Keratinocyte (primary cell): ENCODE results near the gene HOXA11.

ENCODE experiments used
- CTCF ChIP-seq, 3 experiments: IDR thresholded peaks in 1 of 3; conservative IDR thresholded peaks in 1 of 3; optimal IDR thresholded peaks in 1 of 3; 2 replicates in 2 of 3; 3 replicates in 1 of 3; pipeline versions ENCODE3 to v1.5.1; 2011; ENCODE audit warnings: low read length in 3 of 3, mild to moderate bottlenecking in 3 of 3, moderate library complexity in 2 of 3, control low read depth in 1 of 3, inconsistent platforms in 1 of 3; ENCODE audit not compliant: insufficient read depth in 2 of 3; ENCODE audit errors: extremely low read depth in 1 of 3
- EZH2 ChIP-seq: IDR thresholded peaks from one replicate; pipeline ENCODE4 v1.6.1; 2012; ENCODE audit warnings: inconsistent platforms, mild to moderate bottlenecking, low read length, moderate library complexity

GRCh38 chr7:27145914-27146412, 39.1 kb downstream of the HOXA11 start:
- no peak for TF ChIP-seq CTCF (optimal IDR thresholded peaks at IDR 0.05 in 1 of 3, IDR thresholded peaks at IDR 0.05 in 1 of 3, conservative IDR thresholded peaks at IDR 0.05 in 1 of 3; ENCODE audit: extremely low read depth in 1 of 3, insufficient read depth in 2 of 3, low read length in 3 of 3)
- TF ChIP-seq EZH2 = no peak
